ENCODE measurements around the gene ZNF80.

GRCh38 chr3:114284644-114285043 is 47.3 kb upstream of the ZNF80 start:
- TF ChIP-seq CTCF (IDR thresholded peaks at IDR 0.05): no peak
- TF ChIP-seq POLR2A (IDR thresholded peaks at IDR 0.05): no peak

All from lower leg skin (tissue), 3 donors.